Hepatocyte (in vitro differentiated cells): ENCODE data around the gene TRPT1. TPM values are rescaled to one million over a fixed set of nuclear protein-coding genes. Genes with fewer than 3 reads are reported as not detected.

Experiments used
- DNase-seq: peaks from one replicate; pipeline ENCODE4 v3.0.0-alpha.2; 2016; ENCODE audit warnings: low spot score
- H2AFZ ChIP-seq: fragments of 200-600 bp; sonication (generic); 2 replicates; pipeline ENCODE4 v1.6.0; 2016; ENCODE audit warnings: antibody characterized with exemption, mild to moderate bottlenecking
- H3K27ac ChIP-seq: fragments of 200-600 bp; sonication (generic); 2 replicates; pipeline ENCODE4 v1.5.1; 2016; ENCODE audit warnings: mild to moderate bottlenecking
- H3K27me3 ChIP-seq: fragments of 200-600 bp; sonication (generic); 2 replicates; pipeline ENCODE4 v1.6.1; 2016
- H3K36me3 ChIP-seq: fragments of 200-600 bp; sonication (generic); replicated peaks from 2 replicates; pipeline ENCODE4 v1.5.1; 2016; ENCODE audit warnings: low read depth; ENCODE audit not compliant: insufficient read depth
- H3K4me1 ChIP-seq: fragments of 200-600 bp; sonication (generic); 2 replicates; pipeline ENCODE4 v1.5.1; 2016; ENCODE audit warnings: mild to moderate bottlenecking, moderate library complexity; ENCODE audit not compliant: insufficient read depth
- H3K4me2 ChIP-seq: fragments of 200-600 bp; sonication (generic); 2 replicates; pipeline ENCODE4 v1.6.0; 2016
- H3K4me3 ChIP-seq: fragments of 200-600 bp; sonication (generic); 2 replicates; pipeline ENCODE4 v1.5.1; 2016; ENCODE audit warnings: mild to moderate bottlenecking
- H3K79me2 ChIP-seq: fragments of 200-600 bp; sonication (generic); 2 replicates; pipeline ENCODE4 v1.6.0; 2017; ENCODE audit warnings: mild to moderate bottlenecking
- H3K9me2 ChIP-seq: fragments of 200-600 bp; sonication (generic); replicated peaks from 2 replicates; pipeline ENCODE4 v1.6.0; 2017; ENCODE audit warnings: mild to moderate bottlenecking; ENCODE audit not compliant: insufficient read depth
- H3K9me3 ChIP-seq: fragments of 200-600 bp; sonication (generic); 2 replicates; pipeline ENCODE4 v1.5.1; 2016; ENCODE audit warnings: low read depth, mild to moderate bottlenecking
- H4K20me1 ChIP-seq: fragments of 200-600 bp; sonication (generic); 2 replicates; pipeline ENCODE4 v1.6.0; 2016; ENCODE audit warnings: mild to moderate bottlenecking; ENCODE audit not compliant: insufficient read depth, poor library complexity, severe bottlenecking
- EZH2 ChIP-seq: fragments of 200-600 bp; sonication (generic); IDR thresholded peaks from 2 replicates; pipeline ENCODE4 v1.6.1; 2016; ENCODE audit warnings: antibody characterized with exemption, mild to moderate bottlenecking, borderline replicate concordance
- EZH2phosphoT487 ChIP-seq: fragments of 200-600 bp; sonication (generic); IDR thresholded peaks from one replicate; pipeline ENCODE4 v1.6.1; 2018; ENCODE audit warnings: antibody characterized with exemption, mild to moderate bottlenecking, low read depth, moderate library complexity; ENCODE audit not compliant: unreplicated experiment, severe bottlenecking
- WGBS: methylation state at CpG from one replicate; pipeline ENCODE4 v1.1.6; 2016; ENCODE audit warnings: low lambda C conversion rate; ENCODE audit errors: missing lambda C conversion rate; 5-methylcytosine and 5-hydroxymethylcytosine counted together
- polyA plus RNA-seq: library from polyadenylated mRNA; unstranded; fragments of >200 nt; fragmentation: Nextera tagmentation; extraction: Ambion mirVana; gene quantifications from 2 replicates; pipeline ENCODE4 v1.2.1, GENCODE V29; 2016
- total RNA-seq: library from RNA; depleted of rRNA; stranded (reverse); fragments of >200 nt; gene quantifications from 2 replicates; pipeline ENCODE4 v1.2.3, GENCODE V29; 2014
- TF ChIP-seq, protein P1 (sequence below): fragments of 200-600 bp; sonication (generic); IDR thresholded peaks from 2 replicates; pipeline ENCODE4 v1.5.1; 2016; ENCODE audit warnings: antibody characterized with exemption, mild to moderate bottlenecking; ENCODE audit not compliant: poor library complexity

Gene TRPT1
- total and polyA plus RNA-seq, 2 experiments from 2014 or later = 52.8 to 55.5 TPM

- H3K9me3 ChIP-seq = no peaks in the 10 kb centered on the region
- H3K27ac ChIP-seq = no peak overlapping the region
- H3K4me1 ChIP-seq = peaks cover 11% of the 10 kb centered on the region
- H3K9me2 ChIP-seq = no peaks in the 10 kb centered on the region
- no peak overlapping the region for H3K4me2 ChIP-seq
- H2AFZ ChIP-seq = no peak overlapping the region
- TF ChIP-seq EZH2 (no peak), EZH2phosphoT487 (no peak)
- TF ChIP-seq, protein P1, sequence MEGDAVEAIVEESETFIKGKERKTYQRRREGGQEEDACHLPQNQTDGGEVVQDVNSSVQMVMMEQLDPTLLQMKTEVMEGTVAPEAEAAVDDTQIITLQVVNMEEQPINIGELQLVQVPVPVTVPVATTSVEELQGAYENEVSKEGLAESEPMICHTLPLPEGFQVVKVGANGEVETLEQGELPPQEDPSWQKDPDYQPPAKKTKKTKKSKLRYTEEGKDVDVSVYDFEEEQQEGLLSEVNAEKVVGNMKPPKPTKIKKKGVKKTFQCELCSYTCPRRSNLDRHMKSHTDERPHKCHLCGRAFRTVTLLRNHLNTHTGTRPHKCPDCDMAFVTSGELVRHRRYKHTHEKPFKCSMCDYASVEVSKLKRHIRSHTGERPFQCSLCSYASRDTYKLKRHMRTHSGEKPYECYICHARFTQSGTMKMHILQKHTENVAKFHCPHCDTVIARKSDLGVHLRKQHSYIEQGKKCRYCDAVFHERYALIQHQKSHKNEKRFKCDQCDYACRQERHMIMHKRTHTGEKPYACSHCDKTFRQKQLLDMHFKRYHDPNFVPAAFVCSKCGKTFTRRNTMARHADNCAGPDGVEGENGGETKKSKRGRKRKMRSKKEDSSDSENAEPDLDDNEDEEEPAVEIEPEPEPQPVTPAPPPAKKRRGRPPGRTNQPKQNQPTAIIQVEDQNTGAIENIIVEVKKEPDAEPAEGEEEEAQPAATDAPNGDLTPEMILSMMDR = no peak
- 89% methylated on average over 7 of the region's 8 CpGs for WGBS
- no peak for DNase-seq
- no peaks in the 10 kb centered on the region for H4K20me1 ChIP-seq
- H3K4me3 ChIP-seq = no peak overlapping the region
- no peaks in the 10 kb centered on the region for H3K27me3 ChIP-seq
- no peaks in the 10 kb centered on the region for H3K36me3 ChIP-seq
- H3K79me2 ChIP-seq = no peaks in the 10 kb centered on the region
Measured at GRCh38 chr11:64263947-64264317, 37.9 kb upstream of the TRPT1 start.

- Histone ChIP-seq H3K79me2 (no peaks in the 10 kb centered on the region), H3K4me2 (no peak overlapping the region), H3K9me3 (no peaks in the 10 kb centered on the region), H3K27me3 (no peaks in the 10 kb centered on the region), H3K27ac (no peak overlapping the region), H3K4me3 (no peak overlapping the region), H4K20me1 (no peaks in the 10 kb centered on the region), H3K9me2 (no peaks in the 10 kb centered on the region), H3K4me1 (peaks cover 5% of the 10 kb centered on the region), H2AFZ (no peak overlapping the region), H3K36me3 (no peaks in the 10 kb centered on the region)
- DNase-seq = no peak
- no peak for TF ChIP-seq EZH2phosphoT487
- no peak for TF ChIP-seq EZH2
- TF ChIP-seq, protein P1 = no peak
- WGBS = 84% methylated on average over 29 of the region's 29 CpGs
Measured at GRCh38 chr11:64263021-64263946, 37.3 kb upstream of the TRPT1 start.

GRCh38 chr11:64262271-64263002 lies 36.5 kb upstream of the TRPT1 start:
- Histone ChIP-seq H3K27ac (no peak overlapping the region), H3K4me1 (no peaks in the 10 kb centered on the region), H3K4me3 (no peak overlapping the region), H3K9me3 (no peaks in the 10 kb centered on the region), H3K4me2 (no peak overlapping the region), H3K9me2 (no peaks in the 10 kb centered on the region), H3K27me3 (no peaks in the 10 kb centered on the region), H2AFZ (no peak overlapping the region), H3K79me2 (no peaks in the 10 kb centered on the region), H4K20me1 (no peaks in the 10 kb centered on the region), H3K36me3 (no peaks in the 10 kb centered on the region)
- TF ChIP-seq, protein P1 = no peak
- TF ChIP-seq EZH2phosphoT487 (no peak), EZH2 (no peak)
- 97% methylated on average over 41 of the region's 42 CpGs for WGBS
- DNase-seq = no peak
